CD1c-positive myeloid dendritic cell (primary cell): ENCODE results near the gene ENAH.

Experiments
- DNase-seq: peaks from one replicate; pipeline ENCODE4 v3.0.0-alpha.2; 2016; ENCODE audit errors: extremely low spot score

ENAH gene

GRCh38 chr1:225607355-225607754 is 45.6 kb downstream of the ENAH start:
- no peak for DNase-seq

- no peak for DNase-seq
Observed at GRCh38 chr1:225603538-225604354, 49.2 kb downstream of the ENAH start.

GRCh38 chr1:225602590-225603206 is 50.2 kb downstream of the ENAH start:
- DNase-seq = no peak

- no peak for DNase-seq
Observed at GRCh38 chr1:225601902-225602589, 50.9 kb downstream of the ENAH start.

DNA sequence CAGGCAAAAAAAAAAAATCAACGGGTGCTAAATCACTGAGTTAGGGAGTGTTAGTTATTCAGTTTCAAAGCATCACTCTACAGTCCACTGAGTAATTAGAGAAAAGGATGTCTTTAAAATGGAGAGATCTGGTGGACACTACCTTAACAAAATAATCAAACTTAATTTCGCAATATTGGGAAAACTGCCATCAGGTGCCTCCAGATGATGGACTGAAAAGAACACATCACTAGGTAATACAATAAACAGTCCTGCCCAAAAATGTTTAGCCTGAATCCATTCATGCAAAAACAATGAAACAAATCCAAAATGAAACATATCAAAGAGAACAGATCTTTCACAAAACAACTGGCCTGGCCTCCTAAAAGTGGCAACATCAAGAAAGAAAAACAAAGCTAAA is 54.1 kb downstream of the ENAH start:
- no peak for DNase-seq

DNA sequence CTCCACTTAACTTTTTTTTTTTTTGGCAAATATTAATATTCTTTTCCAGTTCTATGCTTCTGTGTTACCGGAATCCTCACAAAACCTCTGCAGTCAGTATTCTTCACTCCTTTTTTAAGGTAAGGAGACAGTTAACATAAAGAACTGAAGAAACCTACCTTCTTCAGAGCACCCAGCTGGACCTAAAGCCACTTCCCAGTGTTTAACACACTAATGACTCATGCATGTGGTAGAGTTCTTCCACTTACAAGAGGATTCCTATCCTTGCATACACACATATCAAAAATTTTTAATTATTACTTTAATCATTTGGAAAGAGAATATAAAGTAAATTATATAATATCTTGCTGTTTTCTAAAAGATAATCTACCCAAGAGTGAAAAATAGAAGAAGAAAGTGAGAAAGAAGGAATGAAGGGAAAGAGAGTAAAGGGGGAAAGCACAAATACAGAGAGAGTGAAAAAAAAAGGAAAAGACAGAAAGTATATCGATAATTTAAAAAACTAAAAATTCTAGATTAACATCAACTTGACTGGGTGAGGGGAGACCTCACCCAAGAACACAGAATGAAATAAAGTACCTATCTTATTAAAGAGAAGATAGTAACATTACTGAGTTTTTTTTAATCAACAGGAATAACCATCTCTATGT is 54.9 kb downstream of the ENAH start:
- DNase-seq = no peak

GRCh38 chr1:225596736-225597135 is 56.2 kb downstream of the ENAH start:
- no peak for DNase-seq

GRCh38 chr1:225595974-225596551 is 56.9 kb downstream of the ENAH start:
- DNase-seq = no peak

DNA sequence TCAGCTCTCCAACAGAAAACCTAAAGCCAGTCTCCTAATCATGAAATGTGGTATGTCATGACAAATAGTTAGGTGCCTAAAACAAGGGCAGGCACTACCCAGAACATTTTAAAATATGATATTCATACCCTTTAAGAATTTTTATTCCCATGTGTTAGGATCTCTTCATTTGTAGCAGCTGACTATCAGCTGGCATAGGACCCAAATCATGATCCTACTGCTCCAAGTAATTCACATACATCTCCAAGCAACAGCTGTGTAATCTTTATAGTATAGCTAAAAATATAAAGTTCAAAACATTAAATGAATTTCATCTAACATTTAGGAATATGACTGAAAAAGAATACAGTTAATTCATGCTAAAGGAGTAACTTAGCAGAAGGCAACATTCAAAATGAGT is 57.5 kb downstream of the ENAH start:
- DNase-seq = no peak

DNA sequence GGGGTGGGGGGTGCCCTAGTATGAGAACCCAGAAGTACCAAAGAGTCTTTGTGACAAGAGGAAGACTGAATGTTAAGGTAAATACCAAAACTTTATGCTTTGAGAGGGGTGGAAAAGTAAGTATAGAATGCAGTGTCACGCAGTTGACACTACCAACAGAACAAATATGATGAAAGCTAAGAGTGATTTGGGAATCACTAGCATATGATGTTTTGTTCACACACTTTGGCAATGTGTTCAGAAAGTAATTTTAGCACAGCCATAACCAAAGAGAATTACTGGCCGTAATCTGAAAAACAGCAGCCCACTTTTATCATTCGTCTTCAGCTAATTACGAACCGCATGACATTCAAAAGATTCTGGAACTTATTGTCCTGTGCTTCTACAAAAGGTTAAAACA is 59.5 kb downstream of the ENAH start:
- no peak for DNase-seq

DNA sequence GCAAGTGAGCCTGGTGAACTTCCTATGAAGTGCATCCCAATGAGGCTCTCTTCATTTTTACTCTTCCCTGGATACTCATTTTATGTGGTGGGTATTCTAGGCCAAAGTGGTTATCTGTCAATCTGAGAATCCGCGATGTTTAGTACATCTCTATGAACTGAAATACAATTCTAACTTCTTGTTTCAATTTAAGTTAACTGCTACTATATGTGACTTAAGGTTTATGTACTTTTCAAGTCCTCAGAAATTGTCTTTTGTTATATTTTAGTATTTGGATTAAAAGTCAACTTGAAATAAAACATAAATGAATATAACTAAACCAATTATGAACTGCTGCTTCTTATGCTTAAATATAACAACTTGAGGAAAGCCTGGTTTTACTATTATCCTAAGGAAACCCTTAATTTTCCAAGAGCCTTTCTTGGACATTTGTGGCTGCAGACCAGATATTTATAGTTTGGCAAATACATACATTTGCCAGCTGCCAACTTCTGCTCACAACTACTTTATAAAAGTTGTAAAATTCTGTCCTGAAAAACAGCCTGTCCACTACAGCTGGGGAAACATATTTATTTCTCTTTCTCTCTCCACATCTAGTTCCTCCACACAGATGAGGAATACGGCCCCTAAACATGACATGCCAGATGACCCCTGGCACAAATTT is 60.4 kb downstream of the ENAH start:
- DNase-seq = no peak

DNA sequence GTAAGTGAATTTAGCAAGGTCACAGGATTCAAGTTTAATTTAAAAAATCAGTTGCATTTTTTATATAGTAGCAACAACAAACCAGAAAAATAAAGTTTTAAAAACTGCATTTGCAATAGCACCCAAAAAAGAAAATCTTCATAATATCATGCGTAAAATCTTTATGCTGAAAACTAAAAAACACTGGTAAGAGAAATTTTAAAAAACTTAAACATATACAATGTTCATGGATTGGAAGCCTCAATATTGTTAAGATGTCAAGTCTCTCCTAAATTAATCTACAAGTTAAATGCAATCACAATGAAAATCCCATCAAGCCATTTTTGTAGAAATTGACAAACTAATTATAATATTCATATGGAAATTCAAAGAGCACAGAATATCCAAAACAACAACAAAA is 65.6 kb downstream of the ENAH start:
- no peak for DNase-seq

DNA sequence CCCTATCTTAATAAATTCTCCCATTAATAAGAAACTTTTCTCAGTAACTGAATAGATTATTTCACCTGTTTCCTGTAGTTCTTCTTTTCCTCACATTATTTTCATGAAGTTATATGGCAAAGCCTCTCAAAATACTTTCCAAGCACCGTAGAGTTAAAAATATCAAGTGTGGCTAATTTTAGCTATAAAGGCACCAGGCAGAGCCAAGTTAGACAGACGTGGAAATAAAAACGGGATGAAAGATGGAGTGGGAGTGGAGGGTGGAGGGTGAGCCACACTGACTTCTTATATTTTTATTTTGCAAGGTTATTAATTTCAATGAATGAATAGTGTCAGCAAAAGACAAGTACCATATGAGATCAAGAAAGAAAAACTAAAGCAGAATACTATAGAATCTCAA is 71.7 kb downstream of the ENAH start:
- no peak for DNase-seq

DNA sequence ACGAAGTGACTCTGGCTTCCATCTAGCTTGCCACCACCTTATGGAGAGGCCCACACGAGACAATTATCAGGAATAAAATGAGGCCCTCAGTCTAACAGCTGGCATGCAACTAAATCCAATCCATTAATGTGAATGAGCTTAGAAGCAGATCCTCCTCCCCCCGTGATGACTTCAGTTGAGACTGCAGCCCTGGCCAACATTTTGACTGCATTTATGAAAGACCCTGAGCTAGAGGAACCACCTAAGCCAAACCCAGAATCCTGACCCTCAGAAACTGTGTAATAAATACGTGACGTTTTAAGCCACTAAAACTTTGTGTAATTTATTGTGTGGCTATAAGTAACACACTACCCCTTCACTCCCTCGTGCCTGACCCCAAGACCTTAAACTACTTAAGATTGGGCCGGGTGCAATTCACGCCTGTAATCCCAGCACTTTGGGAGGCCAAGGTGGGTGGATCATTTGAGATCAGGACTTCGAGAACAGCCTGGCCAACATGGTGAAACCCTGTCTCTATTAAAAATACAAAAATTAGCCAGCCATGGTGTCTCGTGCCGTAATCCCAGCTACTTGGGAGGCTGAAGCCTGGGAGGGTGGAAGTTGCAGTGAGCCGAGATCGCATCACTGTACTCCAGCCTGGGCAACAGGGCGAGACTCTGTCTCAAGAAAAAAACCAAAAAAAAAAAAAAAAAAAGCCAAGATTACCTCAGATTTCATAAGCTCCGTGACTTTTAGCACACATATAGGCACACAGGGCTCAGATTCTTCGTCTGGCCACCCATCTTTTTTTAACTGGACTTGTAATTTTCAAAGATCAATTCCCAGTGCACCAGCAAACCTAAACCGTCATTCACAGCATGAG is 72.5 kb downstream of the ENAH start:
- no peak for DNase-seq

DNA sequence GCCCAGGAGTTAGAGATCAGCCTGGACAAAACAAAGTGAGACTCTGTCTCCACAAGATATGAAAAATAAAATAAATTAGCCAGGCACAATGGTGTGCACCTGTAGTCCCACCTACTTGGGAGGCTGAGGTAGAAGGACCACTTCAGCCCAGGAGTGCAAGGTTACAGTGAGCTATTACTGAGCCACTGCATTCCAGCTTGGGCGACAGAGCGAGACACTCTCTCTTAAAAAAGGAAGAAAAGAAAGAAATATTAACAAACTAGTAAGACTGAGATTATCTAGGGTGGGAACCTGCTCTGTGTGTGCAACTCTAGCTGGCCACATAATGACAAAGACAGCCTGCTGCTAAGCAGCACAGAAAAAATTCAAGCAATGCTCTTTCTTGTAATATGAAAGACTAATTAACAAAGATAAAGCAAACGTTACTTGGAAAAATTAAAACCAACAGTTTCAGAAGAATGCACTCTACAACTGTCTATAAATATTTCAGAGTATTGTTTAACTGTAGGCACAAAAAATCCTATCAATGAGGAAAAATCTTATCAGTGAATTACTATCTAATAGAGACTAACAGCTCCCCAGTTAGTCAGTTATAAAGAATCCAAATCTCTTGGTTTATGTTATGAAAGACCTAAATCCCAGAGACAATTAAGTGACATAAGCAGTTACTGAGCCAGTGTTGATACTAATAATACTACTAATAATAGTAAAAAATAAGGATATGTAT is 74.5 kb downstream of the ENAH start:
- no peak for DNase-seq

DNA sequence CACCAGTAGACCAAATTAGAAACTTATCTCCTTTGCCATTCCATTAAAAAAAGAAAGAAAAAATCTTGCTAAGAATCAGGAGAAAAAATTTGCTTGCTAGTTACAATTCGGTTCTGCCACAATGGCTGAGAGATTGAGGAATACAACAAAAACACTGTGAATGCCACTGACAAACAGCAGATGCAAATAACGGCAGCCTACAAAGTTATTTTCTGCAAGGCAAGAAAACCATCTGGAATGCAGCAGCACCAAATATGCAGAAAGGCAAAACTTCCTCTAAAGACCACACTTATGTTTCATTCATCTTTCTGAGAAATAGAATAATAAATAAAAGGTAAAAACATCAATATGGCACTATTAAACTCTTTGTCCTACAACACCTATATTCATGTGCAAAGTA is 75.7 kb downstream of the ENAH start:
- DNase-seq = no peak

- DNase-seq = no peak
Observed at GRCh38 chr1:225573216-225573615, 79.7 kb downstream of the ENAH start.

DNA sequence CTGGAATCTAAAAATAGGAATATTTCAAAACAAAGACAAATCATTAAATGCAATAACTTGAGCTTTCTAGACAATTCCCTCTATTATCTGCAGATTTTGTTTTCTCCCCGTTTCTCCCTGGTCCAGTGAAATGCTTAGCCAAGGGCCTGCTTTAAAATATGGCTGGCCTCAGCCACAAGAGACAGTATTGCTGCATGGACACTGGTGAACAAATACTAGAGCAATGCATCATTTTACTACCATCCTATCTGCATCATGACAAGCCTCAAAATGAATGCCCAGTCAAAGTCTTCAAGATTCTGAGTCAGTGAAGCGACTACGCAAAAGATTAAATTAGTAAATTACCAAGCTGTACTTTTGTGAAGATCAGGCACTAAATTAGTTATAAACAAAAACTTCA is 80.5 kb downstream of the ENAH start:
- DNase-seq = no peak

DNA sequence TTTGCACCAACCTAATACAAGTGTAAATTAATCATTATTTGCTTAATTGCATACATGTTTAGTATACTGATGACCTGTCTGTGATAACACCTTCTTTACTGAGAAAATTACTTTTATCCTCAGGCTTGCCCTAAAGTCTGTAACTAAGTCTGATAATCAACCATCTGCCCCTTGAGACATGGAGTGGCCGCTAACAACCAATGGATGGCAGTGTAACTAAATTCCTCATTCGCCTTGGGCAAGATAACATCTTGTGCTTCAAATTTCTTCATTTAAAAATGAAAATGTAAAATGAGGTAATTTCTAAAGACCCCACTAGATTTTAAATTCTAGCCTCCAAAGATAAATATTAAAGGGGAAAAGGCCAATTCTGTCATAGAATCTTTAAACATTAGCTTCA is 85.1 kb downstream of the ENAH start:
- DNase-seq = no peak

GRCh38 chr1:225565847-225566246 is 87.1 kb downstream of the ENAH start:
- DNase-seq = no peak
